ENCODE measurements around the gene KCTD4.
A peak's percentile ranks its signal among the peaks of the same experiment; 100 is the strongest.

Gene KCTD4

DNA sequence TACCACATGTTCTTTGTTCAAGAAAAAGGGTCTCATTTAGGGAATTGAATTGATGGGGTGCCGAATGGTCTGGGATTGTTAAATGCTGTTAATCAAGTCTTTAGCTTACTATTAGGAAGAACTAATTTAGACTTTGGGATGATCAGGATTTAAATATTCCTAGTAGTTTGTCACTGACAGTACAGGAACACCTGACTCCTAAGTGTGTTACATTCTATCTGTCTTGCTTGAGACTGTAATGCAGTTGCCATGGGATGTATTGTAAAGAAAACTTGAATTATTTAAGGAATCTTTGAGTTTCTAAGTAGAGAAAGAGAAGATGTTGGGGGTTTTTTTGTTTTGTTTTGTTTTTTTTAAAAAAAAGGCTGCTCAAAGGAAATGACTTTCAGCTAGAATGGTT, 17.8 kb upstream of the KCTD4 start:
- TF ChIP-seq, protein P1, sequence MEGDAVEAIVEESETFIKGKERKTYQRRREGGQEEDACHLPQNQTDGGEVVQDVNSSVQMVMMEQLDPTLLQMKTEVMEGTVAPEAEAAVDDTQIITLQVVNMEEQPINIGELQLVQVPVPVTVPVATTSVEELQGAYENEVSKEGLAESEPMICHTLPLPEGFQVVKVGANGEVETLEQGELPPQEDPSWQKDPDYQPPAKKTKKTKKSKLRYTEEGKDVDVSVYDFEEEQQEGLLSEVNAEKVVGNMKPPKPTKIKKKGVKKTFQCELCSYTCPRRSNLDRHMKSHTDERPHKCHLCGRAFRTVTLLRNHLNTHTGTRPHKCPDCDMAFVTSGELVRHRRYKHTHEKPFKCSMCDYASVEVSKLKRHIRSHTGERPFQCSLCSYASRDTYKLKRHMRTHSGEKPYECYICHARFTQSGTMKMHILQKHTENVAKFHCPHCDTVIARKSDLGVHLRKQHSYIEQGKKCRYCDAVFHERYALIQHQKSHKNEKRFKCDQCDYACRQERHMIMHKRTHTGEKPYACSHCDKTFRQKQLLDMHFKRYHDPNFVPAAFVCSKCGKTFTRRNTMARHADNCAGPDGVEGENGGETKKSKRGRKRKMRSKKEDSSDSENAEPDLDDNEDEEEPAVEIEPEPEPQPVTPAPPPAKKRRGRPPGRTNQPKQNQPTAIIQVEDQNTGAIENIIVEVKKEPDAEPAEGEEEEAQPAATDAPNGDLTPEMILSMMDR (conservative IDR thresholded peaks at IDR 0.05; ENCODE audit: low read depth, low read length), result no peak
- H3K4me3 ChIP-seq (ENCODE audit: low read depth, low read length), result no peak overlapping the region
- no peak for DNase-seq (ENCODE audit: low read depth)

DNA sequence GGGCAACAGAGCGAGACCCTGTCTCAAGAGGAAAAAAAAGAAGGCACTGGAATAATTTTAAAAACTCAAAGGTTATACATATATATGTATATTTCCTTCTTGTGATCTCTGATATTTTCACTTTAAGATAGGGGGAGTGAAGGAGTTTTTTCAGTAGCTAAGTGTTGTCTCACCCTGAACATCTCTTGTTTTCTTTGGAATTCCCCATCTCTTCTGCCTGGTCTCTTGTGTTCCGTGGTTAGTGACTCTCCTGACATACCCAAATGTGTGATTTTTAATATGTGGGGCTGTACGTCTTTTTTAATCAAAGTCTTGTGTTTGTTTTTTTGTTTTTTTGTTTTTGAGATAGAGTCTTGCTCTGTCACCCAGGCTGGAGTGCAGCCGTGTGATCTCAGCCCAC, 15.3 kb upstream of the KCTD4 start:
- TF ChIP-seq, protein P1 (conservative IDR thresholded peaks at IDR 0.05; ENCODE audit: low read depth, low read length), result no peak

DNA sequence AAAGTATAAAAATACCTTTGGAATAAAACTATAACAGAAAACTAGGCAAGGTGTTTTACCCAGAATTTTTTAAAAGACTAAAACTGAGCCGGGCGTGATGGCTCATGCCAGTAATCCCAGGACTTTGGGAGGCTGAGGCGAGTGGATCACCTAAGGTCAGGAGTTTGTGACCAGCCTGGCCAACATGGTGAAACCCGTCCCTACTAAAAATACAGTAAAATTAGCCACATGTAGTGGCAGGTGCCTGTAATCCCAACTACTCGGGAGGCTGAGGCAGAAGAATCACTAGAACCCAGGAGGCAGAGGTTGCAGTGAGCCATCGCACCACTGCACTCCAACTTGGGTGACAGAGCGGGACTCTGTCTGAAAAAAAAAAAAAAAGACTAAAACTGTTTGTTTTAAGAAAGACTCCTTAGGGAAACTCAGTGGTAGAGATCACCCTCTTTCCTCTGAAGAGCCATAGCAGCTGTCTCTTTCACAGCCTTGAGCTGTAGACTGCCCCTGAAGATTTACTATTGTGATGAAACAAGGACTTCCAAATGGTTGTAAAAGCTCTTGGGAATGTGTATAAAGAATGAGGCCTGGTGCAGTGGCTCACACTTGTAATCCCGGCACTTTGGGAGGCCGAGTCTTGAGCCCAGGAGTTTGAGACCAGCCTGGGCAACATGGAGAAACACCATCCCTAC, 14.7 kb upstream of the KCTD4 start:
- TF ChIP-seq, protein P1 (conservative IDR thresholded peaks at IDR 0.05; ENCODE audit: low read depth, low read length), result no peak
- H3K4me3 ChIP-seq (ENCODE audit: low read depth, low read length), result no peak overlapping the region
- DNase-seq (ENCODE audit: low read depth), result no peak

More for the DNA sequence above, 15.3 kb upstream of the KCTD4 start:
- no peak overlapping the region for H3K4me3 ChIP-seq (ENCODE audit: low read depth, low read length)
- no peak for DNase-seq (ENCODE audit: low read depth)

DNA sequence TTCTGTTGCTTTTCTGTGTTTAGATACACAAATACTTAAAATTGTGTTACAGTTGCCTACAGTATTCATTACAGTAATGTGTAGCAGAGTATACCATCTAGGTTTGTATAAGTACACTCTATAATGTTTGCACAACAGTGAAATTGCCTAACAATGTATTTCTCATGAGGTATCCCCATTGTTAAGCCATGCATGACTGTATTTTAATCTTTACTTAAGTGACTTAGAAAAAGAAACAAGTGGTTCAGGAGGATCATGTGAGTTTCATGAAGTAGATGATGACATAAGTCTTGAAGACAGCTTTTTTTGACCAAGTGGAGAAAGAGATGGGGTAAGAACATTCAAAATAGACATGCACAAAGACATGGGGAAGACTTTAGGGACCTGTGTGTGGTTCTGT, 8.4 kb upstream of the KCTD4 start:
- H3K4me3 ChIP-seq (ENCODE audit: low read depth, low read length), result no peak overlapping the region
- peak; percentile 49 for DNase-seq (ENCODE audit: low read depth)
- TF ChIP-seq, protein P1 (conservative IDR thresholded peaks at IDR 0.05; ENCODE audit: low read depth, low read length), result no peak

DNA sequence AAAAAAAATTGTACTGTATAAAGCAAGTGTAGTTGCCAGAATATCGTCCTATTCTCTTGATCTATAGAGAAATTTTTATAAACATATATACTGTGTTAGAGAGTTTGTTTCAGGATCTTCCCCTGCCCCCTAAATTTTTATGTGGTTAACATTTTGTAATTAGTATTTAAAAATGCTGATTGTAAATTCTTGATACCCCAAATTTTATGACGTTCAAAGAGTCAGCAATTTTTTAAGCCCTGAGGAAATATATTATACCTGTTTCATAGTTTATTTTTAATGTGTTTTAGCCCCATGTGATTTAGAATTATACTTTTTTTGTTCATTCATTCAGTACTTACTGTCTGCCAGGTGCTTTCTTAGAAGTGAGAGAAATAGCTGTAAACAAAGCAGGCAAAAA, 7.3 kb upstream of the KCTD4 start:
- no peak for DNase-seq (ENCODE audit: low read depth)
- TF ChIP-seq, protein P1 (conservative IDR thresholded peaks at IDR 0.05; ENCODE audit: low read depth, low read length), result no peak
- H3K4me3 ChIP-seq (ENCODE audit: low read depth, low read length), result no peak overlapping the region

DNA sequence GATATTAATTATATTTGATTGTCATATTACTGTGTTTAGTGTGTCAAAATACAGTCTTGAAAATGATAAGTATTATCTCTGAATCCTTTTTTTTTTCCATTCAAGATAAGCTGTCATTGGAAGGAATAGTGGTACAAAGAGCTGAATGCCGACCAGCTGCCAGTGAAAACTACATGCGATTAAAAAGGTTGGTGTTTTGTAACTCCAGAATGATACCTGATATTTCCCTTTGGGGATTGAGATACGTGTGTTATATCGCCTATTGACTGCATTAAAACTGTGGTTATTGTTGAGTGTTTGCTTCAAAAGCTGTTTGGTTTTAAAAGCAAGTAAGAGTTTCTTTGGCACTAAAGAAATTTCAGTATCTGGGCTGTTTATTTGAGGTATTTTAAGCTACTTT, 6.5 kb upstream of the KCTD4 start:
- DNase-seq (ENCODE audit: low read depth), result peak; percentile 53
- TF ChIP-seq, protein P1 (conservative IDR thresholded peaks at IDR 0.05; ENCODE audit: low read depth, low read length), result no peak
- H3K4me3 ChIP-seq (ENCODE audit: low read depth, low read length), result no peak overlapping the region

DNA sequence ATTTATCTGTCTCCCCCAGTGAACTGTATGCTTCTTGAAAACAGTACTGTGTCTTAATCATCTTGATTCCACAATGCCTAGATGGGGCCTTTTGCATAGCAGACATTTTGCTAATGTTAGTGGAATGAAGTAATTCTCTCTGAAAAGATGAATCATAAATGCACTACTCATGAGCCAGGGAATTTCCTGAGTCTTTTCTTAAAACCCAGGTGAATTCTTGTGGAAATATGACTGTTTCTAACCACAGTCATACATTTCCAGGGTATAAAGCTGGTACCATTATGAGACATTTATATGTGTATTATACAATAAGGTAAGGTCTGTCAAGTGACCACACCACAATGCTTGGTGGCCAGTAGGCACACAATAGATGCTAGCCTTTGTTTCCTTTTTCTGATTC, 5.5 kb upstream of the KCTD4 start:
- peak; percentile 95 for DNase-seq (ENCODE audit: low read depth)
- H3K4me3 ChIP-seq (ENCODE audit: low read depth, low read length), result no peak overlapping the region
- TF ChIP-seq, protein P1 (conservative IDR thresholded peaks at IDR 0.05; ENCODE audit: low read depth, low read length), result no peak

All from choroid plexus epithelial cell (primary cell).